GM20431 (cell line): ENCODE measurements around the gene OR14I1.
"Not testable (repeated sequence)": the region's sequence is repeated elsewhere in the genome, so short reads cannot be mapped to it uniquely, and the experiment has no call there.

Experiments
- in situ Hi-C: fragments of 300-500 bp; cut with MseI, MboI; formaldehyde crosslinking; loops from one replicate; pipeline ENCODE4 v1.15.0; 2020; ENCODE audit warnings: low sequenced_read_pairs; ENCODE audit not compliant: unreplicated experiment

OR14I1 gene

GRCh38 chr1:248691567-248692155 lies 10.9 kb downstream of the OR14I1 start:
- in situ Hi-C loops, result no loop called here

DNA sequence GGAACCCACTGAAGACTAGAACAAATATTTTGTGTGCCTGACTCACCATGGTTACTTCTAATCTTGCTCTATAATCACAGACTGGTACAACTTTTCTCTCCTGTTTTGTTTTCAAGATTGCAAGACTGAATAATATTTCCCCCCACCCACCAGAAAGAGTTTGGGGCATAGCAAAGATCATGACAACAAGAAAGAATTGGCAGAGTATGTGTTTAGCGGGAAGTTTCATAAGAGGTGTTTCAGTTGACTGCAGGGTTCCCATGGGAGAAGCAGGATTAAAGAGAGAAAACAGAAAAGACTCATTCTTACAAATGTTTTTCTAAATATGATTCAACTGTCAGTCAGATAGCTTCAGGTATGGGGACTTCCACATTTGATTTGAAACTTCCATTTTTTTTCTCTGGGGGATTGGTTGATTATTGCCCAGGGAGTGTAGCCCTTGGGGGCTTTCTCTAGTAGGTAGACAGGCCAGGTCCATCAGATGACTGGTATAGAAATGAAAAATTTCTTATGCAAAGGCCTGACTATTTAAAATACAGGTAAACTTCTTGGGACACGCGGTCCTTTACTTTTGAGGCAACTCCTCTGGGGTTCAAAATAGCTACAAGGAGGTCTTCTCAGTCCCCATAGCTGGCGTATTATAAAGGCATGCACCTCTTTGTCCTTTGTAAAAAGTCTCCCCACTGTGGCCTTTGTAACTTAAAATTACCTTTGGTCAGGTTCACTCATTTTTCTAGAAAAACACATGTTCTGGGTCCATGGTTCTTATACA lies 13.9 kb downstream of the OR14I1 start:
- in situ Hi-C loops, result no loop called here

GRCh38 chr1:248686815-248687214 lies 15.8 kb downstream of the OR14I1 start:
- in situ Hi-C loops, result no loop called here

- in situ Hi-C loops, result no loop called here
Observed at GRCh38 chr1:248681651-248682050, 20.9 kb downstream of the OR14I1 start.

- in situ Hi-C loops, result no loop called here
Observed at GRCh38 chr1:248670003-248670402, 32.6 kb downstream of the OR14I1 start.

DNA sequence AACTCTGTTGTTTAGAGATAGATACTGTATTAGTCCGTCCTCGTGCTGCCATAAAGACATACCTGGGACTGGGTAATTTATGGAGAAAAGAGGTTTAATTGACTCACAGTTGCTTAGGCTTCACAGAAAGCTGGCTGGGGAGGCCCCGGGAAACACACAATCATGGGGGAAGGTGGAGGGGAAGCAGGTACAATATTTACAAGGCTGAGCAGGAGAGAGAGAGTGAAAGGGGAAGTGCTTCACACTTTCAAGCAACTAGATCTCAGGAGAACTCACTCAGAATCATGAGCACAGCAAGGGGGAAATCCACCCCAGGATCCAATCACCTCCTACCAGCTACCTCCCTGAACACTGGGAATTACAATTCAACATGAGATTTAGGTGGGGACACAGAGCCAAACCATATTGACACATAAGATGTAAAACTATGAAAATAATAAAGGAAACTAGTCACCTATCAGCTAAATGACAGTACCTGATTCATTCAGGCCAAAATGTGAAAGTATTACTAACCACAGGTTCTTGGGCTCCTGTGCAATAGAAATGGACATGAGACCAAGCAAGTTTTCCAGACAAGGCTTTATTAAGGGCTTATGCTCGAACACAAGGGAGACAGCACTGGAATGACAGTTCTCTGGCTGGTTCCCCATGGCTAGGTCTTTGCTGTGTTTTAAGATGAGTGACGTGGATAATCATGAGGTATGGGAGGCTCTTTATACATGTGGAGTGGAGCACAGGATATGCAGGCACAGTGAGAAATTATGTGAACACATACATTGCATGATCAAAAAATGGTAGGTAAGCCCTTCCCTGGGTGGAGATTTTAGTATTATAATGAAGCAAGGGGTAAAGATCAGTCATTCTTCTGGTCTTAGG lies 38.9 kb downstream of the OR14I1 start:
- in situ Hi-C loops, result not testable (repeated sequence)

DNA sequence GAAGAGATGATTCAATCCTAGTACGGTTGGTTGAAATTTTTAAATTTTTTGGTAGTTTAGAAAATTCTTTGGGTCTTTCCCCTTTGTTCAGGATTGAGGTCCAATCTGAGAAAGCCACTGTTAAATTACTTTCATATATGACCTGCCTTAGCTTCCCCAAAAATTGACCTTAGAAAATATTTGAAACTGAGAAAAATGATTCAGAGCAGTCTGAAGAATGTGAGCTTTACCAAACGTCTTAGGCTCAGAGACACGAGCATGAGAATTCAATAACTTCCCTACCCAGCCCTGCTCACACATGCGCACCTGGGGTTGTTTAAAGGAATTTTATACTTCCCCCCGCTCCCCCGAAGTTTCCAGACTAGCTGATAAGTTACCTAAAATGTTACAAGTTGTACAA lies 45.8 kb downstream of the OR14I1 start:
- in situ Hi-C loops, result not testable (repeated sequence)

GRCh38 chr1:248655354-248655753 lies 47.2 kb downstream of the OR14I1 start, which contains the start of gene OR2T27:
Gene OR2T27, minus strand, starts transcription at chr1:248655528. Its CDS starts 4,644 bp downstream, at chr1:248650884.
- in situ Hi-C loops, result not testable (repeated sequence)
